ENCODE results near the gene CTNNBIP1.

GRCh38 chr1:9807541-9807940, 102.5 kb downstream of the CTNNBIP1 start:
- TF ChIP-seq RAD21 (IDR thresholded peaks at IDR 0.05; ENCODE audit: low read depth) = no peak
- TF ChIP-seq MAX (IDR thresholded peaks at IDR 0.05) = no peak
- TF ChIP-seq EP300 (IDR thresholded peaks at IDR 0.05; ENCODE audit: borderline replicate concordance) = no peak
- TF ChIP-seq EGR1 (IDR thresholded peaks at IDR 0.05) = no peak
- TF ChIP-seq USF1 (IDR thresholded peaks at IDR 0.05) = no peak
- no peak for TF ChIP-seq TEAD4 (IDR thresholded peaks at IDR 0.05)
- TF ChIP-seq TAF1 (IDR thresholded peaks at IDR 0.05; ENCODE audit: low read depth) = no peak
- TF ChIP-seq YY1 (IDR thresholded peaks at IDR 0.05; ENCODE audit: low read depth) = no peak
- TF ChIP-seq CREB1 (IDR thresholded peaks at IDR 0.05; ENCODE audit: low read depth) = no peak
- no peak for TF ChIP-seq FOXM1 (IDR thresholded peaks at IDR 0.05; ENCODE audit: borderline replicate concordance, low read depth)
